GM12878 (cell line): ENCODE data around the gene IL32. TPM values are rescaled to one million over a fixed set of nuclear protein-coding genes. Genes with fewer than 3 reads are reported as not detected.

Source experiments
- CBFB ChIP-seq: IDR thresholded peaks from 2 replicates; pipeline ENCODE4 v1.6.1; 2016; ENCODE audit warnings: antibody characterized with exemption, low read depth
- CEBPZ ChIP-seq: fragments of 150-350 bp; IDR thresholded peaks from 2 replicates; pipeline ENCODE4 v1.6.1; 2016; ENCODE audit warnings: low read depth, low read length
- CREM ChIP-seq: IDR thresholded peaks from 2 replicates; pipeline ENCODE4 v1.6.1; 2014; ENCODE audit warnings: antibody characterized with exemption, low read depth
- MTA2 ChIP-seq: fragments of 450-650 bp; IDR thresholded peaks from 2 replicates; pipeline ENCODE4 v1.6.1; 2016; ENCODE audit warnings: low read depth, mild to moderate bottlenecking, moderate library complexity
- NKRF ChIP-seq: fragments of 450-650 bp; conservative IDR thresholded peaks from 2 replicates; pipeline ENCODE4 v1.6.1; 2017; ENCODE audit warnings: mild to moderate bottlenecking, moderate library complexity
- POU2F2 ChIP-seq: IDR thresholded peaks from 3 replicates; pipeline ENCODE4 v1.6.1; 2011; ENCODE audit warnings: low read depth, mild to moderate bottlenecking, low read length, borderline replicate concordance
- polyA plus RNA-seq, 11 experiments: library from polyadenylated mRNA; depleted of rRNA in 4 of 11; unstranded in 6 of 11; stranded (reverse) in 5 of 11; fragments of >200 nt; fragmentation: Nextera tagmentation in 4 of 11; fragmentation: Illumina TruSeq in 1 of 11; extraction: Ambion mirVana in 4 of 11; extraction: Trizol in 1 of 11; gene quantifications; 1 replicate in 1 of 11; 2 replicates in 10 of 11; pipeline versions ENCODE4 v1.2.1 to v1.2.3, GENCODE V29; 2011 to 2016; ENCODE audit warnings: inconsistent platforms in 2 of 11, missing spikeins in 2 of 11, low read depth in 1 of 11
- total RNA-seq, 4 experiments: library from RNA; depleted of rRNA in 3 of 4; stranded (reverse); fragments of >200 nt in 3 of 4; fragmentation: Illumina TruSeq in 1 of 4; extraction: Trizol in 1 of 4; gene quantifications; 2 replicates each; pipeline versions ENCODE4 v1.2.1 to v1.2.3, GENCODE V29; 2013 to 2021

The IL32 gene
- total and polyA plus RNA-seq, 10 of the 15 experiments (the other 5 are each of a cell fraction or from before 2014, with no cell fraction given), result 27.0 to 122 (median 55.8) TPM

GRCh38 chr16:3101841-3102470 lies 36.5 kb downstream of the IL32 start (continued):
- TF ChIP-seq NKRF (no peak), MTA2 (no peak), POU2F2 (no peak), CEBPZ (no peak), CBFB (0 out of 2 replicates have a peak, but pooled peaks have one; percentile 39), CREM (no peak)
- TF ChIP-seq, all 136 proteins: peak for 4
